Lower lobe of right lung (tissue), 2 donors: ENCODE data around the gene RASL11B. TPM values are rescaled to one million over a fixed set of nuclear protein-coding genes. Genes with fewer than 3 reads are reported as not detected.

Source experiments
- ATAC-seq, 2 donors: fragments of 200-7000 bp; cut with Tn5 transposase; one replicate each; pipeline ENCODE4 v1.9.1; 2020 to 2022; ENCODE audit warnings: mild to moderate bottlenecking in 2 of 2, moderate library complexity in 2 of 2
- DNase-seq: peaks from one replicate; pipeline ENCODE4 v3.0.0-alpha.2; 2020
- H3K27ac ChIP-seq: fragments of 200-600 bp; one replicate; pipeline ENCODE4 v1.8.0; 2022
- H3K27me3 ChIP-seq: fragments of 200-600 bp; one replicate; pipeline ENCODE4 v1.8.0; 2022; ENCODE audit warnings: low read depth
- H3K36me3 ChIP-seq: fragments of 200-600 bp; one replicate; pipeline ENCODE4 v1.8.0; 2022; ENCODE audit warnings: mild to moderate bottlenecking
- H3K4me1 ChIP-seq: fragments of 200-600 bp; one replicate; pipeline ENCODE4 v1.8.0; 2022
- H3K4me3 ChIP-seq: fragments of 200-600 bp; one replicate; pipeline ENCODE4 v1.8.0; 2022; ENCODE audit warnings: mild to moderate bottlenecking
- H3K9me3 ChIP-seq: fragments of 200-600 bp; one replicate; pipeline ENCODE4 v1.8.0; 2022
- intact Hi-C: fragments of 100-400 bp; cut with DNase I; formaldehyde crosslinking; loops from one replicate; pipeline ENCODE4 v1.11.0; 2022
- total RNA-seq: library from RNA; stranded (reverse); fragmentation: NEBNext Ultra II Directional; extraction: Animal tissue kit (Norgen Biotek cat#: 25700); gene quantifications from one replicate; pipeline ENCODE4 v1.2.1, GENCODE V29; 2021
- TF ChIP-seq, protein P1 (sequence below): fragments of 200-600 bp; IDR thresholded peaks from one replicate; pipeline ENCODE4 v1.8.0; 2022; ENCODE audit warnings: antibody characterized with exemption, mild to moderate bottlenecking
- donor health status: DM: no; HTN: yes; CAD: no; lungs with severe emphysema.

RASL11B gene
- total RNA-seq, 1 donor from 2014 or later = 0.41 TPM

DNA sequence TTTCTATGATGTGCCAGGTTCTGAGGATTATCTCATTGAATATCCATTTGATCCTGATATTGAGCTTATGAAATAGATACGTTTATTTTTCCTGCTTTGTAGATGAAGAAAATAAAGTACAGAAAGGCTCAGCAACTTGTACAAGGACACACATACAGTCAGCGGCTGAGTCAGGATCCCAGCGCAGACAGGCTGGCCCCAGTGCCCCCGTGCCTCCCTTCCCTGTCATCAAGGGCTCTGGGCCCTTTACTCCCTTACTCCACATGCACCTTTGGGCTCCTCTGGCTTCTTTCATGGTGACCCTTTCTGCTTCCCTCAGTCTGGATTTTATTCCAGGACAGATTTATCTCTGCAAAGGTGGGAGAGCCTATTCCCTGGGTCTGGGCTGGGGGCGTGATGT lies 12.8 kb downstream of the RASL11B start:
- no peaks in the 10 kb centered on the region for H3K27me3 ChIP-seq
- no peak for DNase-seq
- H3K4me1 ChIP-seq = peaks cover 6% of the 10 kb centered on the region
- ATAC-seq = no peak
- intact Hi-C loops = no loop called here
- no peaks in the 10 kb centered on the region for H3K9me3 ChIP-seq
- no peak overlapping the region for H3K27ac ChIP-seq
- TF ChIP-seq, protein P1, sequence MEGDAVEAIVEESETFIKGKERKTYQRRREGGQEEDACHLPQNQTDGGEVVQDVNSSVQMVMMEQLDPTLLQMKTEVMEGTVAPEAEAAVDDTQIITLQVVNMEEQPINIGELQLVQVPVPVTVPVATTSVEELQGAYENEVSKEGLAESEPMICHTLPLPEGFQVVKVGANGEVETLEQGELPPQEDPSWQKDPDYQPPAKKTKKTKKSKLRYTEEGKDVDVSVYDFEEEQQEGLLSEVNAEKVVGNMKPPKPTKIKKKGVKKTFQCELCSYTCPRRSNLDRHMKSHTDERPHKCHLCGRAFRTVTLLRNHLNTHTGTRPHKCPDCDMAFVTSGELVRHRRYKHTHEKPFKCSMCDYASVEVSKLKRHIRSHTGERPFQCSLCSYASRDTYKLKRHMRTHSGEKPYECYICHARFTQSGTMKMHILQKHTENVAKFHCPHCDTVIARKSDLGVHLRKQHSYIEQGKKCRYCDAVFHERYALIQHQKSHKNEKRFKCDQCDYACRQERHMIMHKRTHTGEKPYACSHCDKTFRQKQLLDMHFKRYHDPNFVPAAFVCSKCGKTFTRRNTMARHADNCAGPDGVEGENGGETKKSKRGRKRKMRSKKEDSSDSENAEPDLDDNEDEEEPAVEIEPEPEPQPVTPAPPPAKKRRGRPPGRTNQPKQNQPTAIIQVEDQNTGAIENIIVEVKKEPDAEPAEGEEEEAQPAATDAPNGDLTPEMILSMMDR = no peak
- no peaks in the 10 kb centered on the region for H3K36me3 ChIP-seq
- H3K4me3 ChIP-seq = no peak overlapping the region

DNA sequence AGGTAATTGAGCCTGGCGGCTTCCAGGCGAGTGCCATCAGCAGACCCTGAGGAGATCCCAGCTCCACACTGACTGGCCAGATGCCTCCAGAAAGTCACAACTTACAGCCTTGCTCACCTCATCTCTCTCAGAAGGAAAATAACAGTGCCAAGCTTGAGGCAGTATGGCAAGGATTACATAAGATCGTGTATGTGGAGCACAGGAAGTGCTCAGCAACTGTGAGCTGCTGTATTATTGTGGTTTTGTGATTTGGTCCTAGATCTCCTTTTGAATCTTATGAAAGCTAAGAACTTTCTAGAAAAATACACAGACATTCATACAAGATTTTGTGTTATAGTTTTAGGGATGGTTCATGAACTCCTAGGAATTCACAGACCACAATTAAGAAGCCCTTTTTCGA lies 14.0 kb downstream of the RASL11B start:
- TF ChIP-seq, protein P1 = no peak
- Histone ChIP-seq H3K4me1 (no peaks in the 10 kb centered on the region), H3K27ac (no peak overlapping the region), H3K36me3 (no peaks in the 10 kb centered on the region), H3K27me3 (no peaks in the 10 kb centered on the region), H3K4me3 (no peak overlapping the region), H3K9me3 (no peaks in the 10 kb centered on the region)
- DNase-seq = no peak
- intact Hi-C loops = no loop called here
- no peak for ATAC-seq

DNA sequence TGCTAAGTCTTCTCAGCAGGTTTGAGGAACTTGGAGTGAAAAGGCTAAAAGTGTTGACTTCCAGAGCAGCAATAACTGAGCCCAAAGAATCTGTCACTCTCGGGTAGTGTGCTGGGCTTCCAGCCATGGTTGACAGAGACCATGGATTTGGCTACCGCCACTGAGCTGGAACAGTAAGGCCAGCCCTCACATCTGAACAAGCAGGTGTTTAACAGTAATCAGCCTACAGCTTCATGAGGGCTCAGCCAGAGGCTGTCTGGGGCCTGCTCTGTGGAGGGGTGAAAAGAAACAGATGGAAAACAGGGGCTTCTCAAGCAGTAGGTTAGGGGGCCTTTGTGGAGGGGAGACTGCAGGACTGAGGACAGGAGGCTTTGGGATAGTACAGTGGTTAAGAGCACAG lies 14.9 kb downstream of the RASL11B start:
- no peak for ATAC-seq

DNA sequence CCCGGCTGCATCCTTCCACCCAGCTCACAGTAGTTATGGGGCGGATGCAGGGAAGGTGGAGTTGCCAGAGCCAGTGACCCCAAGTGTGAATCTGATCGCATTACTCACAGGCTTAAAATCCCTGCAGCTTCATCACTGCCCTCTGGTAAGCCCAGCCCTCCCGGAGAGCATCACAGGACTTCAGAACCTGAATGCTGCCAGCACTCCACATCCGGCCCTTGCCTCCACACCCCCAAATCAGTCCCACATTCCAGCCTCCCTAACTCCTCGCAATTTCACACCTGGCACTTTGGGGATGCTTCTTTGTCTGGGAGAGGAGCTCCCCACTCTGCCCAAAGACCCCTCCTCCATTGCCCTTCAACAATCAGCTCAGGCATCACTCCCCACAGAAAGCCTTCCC lies 15.6 kb downstream of the RASL11B start:
- intact Hi-C loops = no loop called here
- DNase-seq (no peak), ATAC-seq (no peak)
- no peak overlapping the region for H3K27ac ChIP-seq
- H3K9me3 ChIP-seq = no peaks in the 10 kb centered on the region
- no peaks in the 10 kb centered on the region for H3K27me3 ChIP-seq
- H3K4me1 ChIP-seq = no peaks in the 10 kb centered on the region
- H3K4me3 ChIP-seq = no peak overlapping the region
- TF ChIP-seq, protein P1 = no peak
- no peaks in the 10 kb centered on the region for H3K36me3 ChIP-seq

More for the DNA sequence above, 14.9 kb downstream of the RASL11B start:
- Histone ChIP-seq H3K9me3 (no peaks in the 10 kb centered on the region), H3K4me3 (no peak overlapping the region), H3K27ac (no peak overlapping the region), H3K4me1 (no peaks in the 10 kb centered on the region), H3K36me3 (no peaks in the 10 kb centered on the region), H3K27me3 (no peaks in the 10 kb centered on the region)
- TF ChIP-seq, protein P1 = no peak
- DNase-seq = no peak
- intact Hi-C loops = no loop called here

DNA sequence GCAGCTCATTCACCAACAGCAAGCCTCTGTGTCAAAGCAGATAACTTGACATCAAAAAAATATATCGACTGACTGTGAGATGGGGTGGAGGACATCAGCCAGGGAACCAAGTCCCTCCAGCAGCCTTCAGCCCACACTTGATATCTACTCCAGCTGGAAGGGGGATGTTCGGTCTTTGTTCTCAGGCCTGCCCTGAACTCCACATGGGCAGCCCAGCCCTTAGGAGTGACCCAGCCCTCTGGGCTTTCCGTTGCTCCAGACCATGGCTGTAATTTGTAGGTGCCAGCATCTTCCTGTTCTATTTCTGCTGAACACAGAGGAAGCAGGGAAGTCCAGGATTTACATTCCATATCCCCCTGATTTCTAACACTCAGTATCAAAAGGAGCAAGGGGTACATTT lies 17.4 kb downstream of the RASL11B start:
- TF ChIP-seq, protein P1 = no peak
- no peaks in the 10 kb centered on the region for H3K4me1 ChIP-seq
- ATAC-seq (no peak), DNase-seq (no peak)
- H3K27ac ChIP-seq = no peak overlapping the region
- no peaks in the 10 kb centered on the region for H3K36me3 ChIP-seq
- H3K27me3 ChIP-seq = no peaks in the 10 kb centered on the region
- intact Hi-C loops = no loop called here
- no peak overlapping the region for H3K4me3 ChIP-seq
- H3K9me3 ChIP-seq = no peaks in the 10 kb centered on the region

DNA sequence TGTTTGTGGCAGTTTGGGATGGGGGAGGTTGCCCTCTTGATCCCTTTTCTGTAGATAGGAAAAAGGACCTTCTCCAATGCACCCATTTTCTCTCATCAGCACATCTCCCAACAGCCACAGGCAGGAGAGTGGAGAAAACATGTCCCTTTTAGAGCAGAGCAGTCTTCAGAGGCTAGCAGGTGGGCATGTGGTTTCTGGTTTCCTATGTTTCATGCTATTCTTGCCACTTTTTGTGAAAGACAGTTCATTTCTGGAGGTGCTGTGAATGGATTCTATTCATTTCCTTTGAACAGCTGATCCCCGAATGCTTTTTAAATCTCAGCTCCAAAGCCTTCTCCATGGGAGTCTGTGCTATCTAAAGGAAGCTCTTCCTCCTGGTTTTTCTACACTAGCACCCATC lies 18.9 kb downstream of the RASL11B start:
- no peak for ATAC-seq
- Histone ChIP-seq H3K4me1 (no peaks in the 10 kb centered on the region), H3K9me3 (no peaks in the 10 kb centered on the region), H3K4me3 (no peak overlapping the region), H3K27me3 (no peaks in the 10 kb centered on the region), H3K27ac (no peak overlapping the region), H3K36me3 (no peaks in the 10 kb centered on the region)
- TF ChIP-seq, protein P1 = no peak
- DNase-seq = no peak
- intact Hi-C loops = no loop called here
